Common myeloid progenitor, CD34-positive (primary cell): ENCODE results near the gene PGPEP1.
"Not testable (repeated sequence)": the region's sequence is repeated elsewhere in the genome, so short reads cannot be mapped to it uniquely, and the experiment has no call there.

ENCODE experiments used
- CTCF ChIA-PET: fragments of 350-600 bp; sonication (Branson Sonifier 250); formaldehyde crosslinking; loops from one replicate; lab custom pipeline; 2021; ENCODE audit warnings: antibody characterized with exemption; lab: Charles Lee
- POLR2A ChIA-PET: fragments of 350-600 bp; sonication (Branson Sonifier 250); formaldehyde crosslinking; loops from one replicate; lab custom pipeline; 2021; ENCODE audit warnings: antibody characterized with exemption; lab: Charles Lee
- DNase-seq, 3 donors: peaks; one replicate each; pipeline versions ENCODE4 v3.0.0 to v3.0.0-alpha.2; 2013
- H3K27ac ChIP-seq, 2 experiments: 1 replicate in 1 of 2; 2 replicates in 1 of 2; pipeline ENCODE4 v1.7.0; 2013; ENCODE audit warnings: inconsistent platforms in 2 of 2, low read length in 2 of 2, mild to moderate bottlenecking in 2 of 2, low read depth in 1 of 2, moderate library complexity in 1 of 2; ENCODE audit not compliant: severe bottlenecking in 2 of 2, insufficient read depth in 1 of 2, poor library complexity in 1 of 2
- H3K27me3 ChIP-seq, 5 experiments: replicated peaks in 2 of 5; 1 replicate in 3 of 5; 2 replicates in 2 of 5; pipeline versions ENCODE4 v1.6.1 to v1.7.0; 2013; ENCODE audit warnings: low read length in 4 of 5, mild to moderate bottlenecking in 2 of 5, moderate library complexity in 2 of 5, inconsistent platforms in 1 of 5; ENCODE audit not compliant: insufficient read depth in 5 of 5, control insufficient read depth in 4 of 5
- H3K36me3 ChIP-seq, 4 experiments: 1 replicate in 2 of 4; 2 replicates in 2 of 4; pipeline versions ENCODE4 v1.6.1 to v1.7.0; 2013; ENCODE audit warnings: low read length in 3 of 4, control low read depth in 1 of 4, mild to moderate bottlenecking in 1 of 4; ENCODE audit not compliant: control insufficient read depth in 4 of 4, insufficient read depth in 4 of 4
- H3K4me1 ChIP-seq, 4 experiments: 1 replicate in 3 of 4; 2 replicates in 1 of 4; pipeline versions ENCODE4 v1.6.1 to v1.7.1; 2013; ENCODE audit warnings: low read length in 3 of 4, mild to moderate bottlenecking in 3 of 4, control low read depth in 1 of 4, inconsistent platforms in 1 of 4, moderate library complexity in 1 of 4; ENCODE audit not compliant: control insufficient read depth in 4 of 4, insufficient read depth in 4 of 4; ENCODE audit errors: control extremely low read depth in 1 of 4
- H3K4me3 ChIP-seq, 7 experiments: 1 replicate in 4 of 7; 2 replicates in 3 of 7; pipeline versions ENCODE4 v1.5.1 to v1.7.0; 2013; ENCODE audit warnings: mild to moderate bottlenecking in 7 of 7, low read length in 6 of 7, moderate library complexity in 6 of 7, inconsistent platforms in 2 of 7, low read depth in 2 of 7, control low read depth in 1 of 7; ENCODE audit not compliant: insufficient read depth in 4 of 7, control insufficient read depth in 1 of 7; ENCODE audit errors: extremely low read depth in 1 of 7
- H3K9me3 ChIP-seq, 5 experiments: 1 replicate in 4 of 5; 2 replicates in 1 of 5; pipeline versions ENCODE4 v1.6.1 to v1.7.1; 2013; ENCODE audit warnings: low read length in 4 of 5, mild to moderate bottlenecking in 2 of 5, inconsistent platforms in 1 of 5, low read depth in 1 of 5, moderate library complexity in 1 of 5; ENCODE audit not compliant: control insufficient read depth in 4 of 5, insufficient read depth in 2 of 5; ENCODE audit errors: control extremely low read depth in 1 of 5
- WGBS: methylation state at CpG from one replicate; pipeline ENCODE4 v1.1.5; 2013; ENCODE audit not compliant: insufficient coverage; 5-methylcytosine and 5-hydroxymethylcytosine counted together

Gene PGPEP1

DNA sequence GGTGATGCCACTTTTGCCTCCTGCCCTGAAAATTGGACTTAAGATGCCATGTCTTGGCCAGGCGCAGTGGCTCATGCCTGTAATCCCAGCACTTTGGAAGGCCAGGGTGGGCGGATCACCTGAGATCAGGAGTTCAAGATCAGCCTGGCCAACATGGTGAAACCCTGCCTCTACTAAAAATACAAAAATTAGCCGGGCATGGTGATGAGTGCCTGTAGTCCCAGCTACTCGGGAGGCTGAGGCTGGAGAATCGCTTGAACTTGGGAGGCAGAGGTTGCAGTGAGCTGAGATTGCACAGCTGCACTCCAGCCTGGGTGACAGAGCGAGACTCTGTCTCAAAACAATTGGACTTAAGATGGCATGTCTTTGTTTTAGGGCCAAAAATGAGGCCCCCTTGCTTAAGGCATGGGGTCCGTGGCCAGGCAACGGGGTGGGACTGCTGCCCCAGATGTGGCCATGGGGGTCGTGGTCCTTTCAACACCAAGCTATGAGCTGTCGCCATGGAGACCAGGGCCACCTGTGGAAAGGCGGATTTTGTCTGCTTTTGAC lies 24.0 kb downstream of the PGPEP1 start:
- CTCF ChIA-PET, result interaction anchor here (0.7 to 2.5 kb wide), 5 partner anchors 15 to 79 kb away, joined by 3 to 16 read pairs (median 3); partner anchors contain the start of gene GDF15
- peak overlapping the region in 1 of 2 experiments; percentile 73 for H3K27ac ChIP-seq

DNA sequence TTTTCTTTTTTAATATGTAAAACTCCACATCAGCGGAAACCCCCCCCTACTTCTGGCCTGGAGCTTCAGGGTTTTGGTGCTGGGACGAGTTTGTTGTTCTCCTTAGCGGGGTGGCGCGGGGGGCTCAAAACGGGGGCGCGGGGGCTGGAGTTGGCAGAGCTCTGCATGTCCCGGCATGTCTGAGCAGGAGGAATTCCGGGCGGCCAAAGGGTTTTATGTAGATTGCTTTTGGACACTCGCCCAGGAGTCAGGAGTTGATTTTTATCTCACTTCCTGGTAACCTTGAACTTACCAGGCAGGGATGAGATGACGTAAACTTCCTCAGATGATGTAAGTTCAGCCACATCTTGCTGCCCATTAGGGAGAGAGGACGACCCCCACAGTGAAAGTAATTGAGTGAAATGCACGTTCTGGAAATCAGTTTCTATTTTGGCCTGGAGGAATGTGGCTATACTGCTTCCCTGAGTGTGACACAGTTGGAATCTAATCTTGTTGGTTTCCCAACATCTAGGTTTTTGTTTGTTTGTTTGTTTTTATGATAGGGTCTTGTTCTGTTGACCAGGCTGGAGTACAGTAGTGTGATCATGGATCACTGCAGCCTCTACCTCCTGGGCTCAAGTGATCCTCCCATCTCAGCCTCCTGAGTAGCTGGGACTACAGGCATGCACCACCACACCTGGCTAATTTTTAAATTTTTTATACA lies 24.6 kb downstream of the PGPEP1 start:
- Histone ChIP-seq H3K4me3 (peak overlapping the region in 2 of 7 experiments; percentile 20 to 25), H3K4me1 (peaks cover 5 to 29% (median 21%) of the 10 kb centered on the region in 4 experiments), H3K36me3 (peaks cover 9 to 50% (median 27%) of the 10 kb centered on the region in 4 experiments), H3K9me3 (no peaks in the 10 kb centered on the region), H3K27ac (peak overlapping the region in 1 of 2 experiments; percentile 73), H3K27me3 (no peaks in the 10 kb centered on the region)
- DNase-seq, result peak; percentile 82 to 87 (median 85)
- POLR2A ChIA-PET, result interaction anchor here (0.8 kb wide), 1 partner anchor 9 kb away, joined by 3 read pairs; no protein-coding TSS in a partner anchor
- under 1% methylated on average over 14 of the region's 15 CpGs for whole genome bisulfite sequencing
- CTCF ChIA-PET, result interaction anchor here (0.6 to 2.5 kb wide), 10 partner anchors 9 to 78 kb away, joined by 3 to 16 read pairs (median 3); partner anchors contain the start of gene GDF15

More for the DNA sequence above, 24.0 kb downstream of the PGPEP1 start:
- Histone ChIP-seq H3K4me1 (peaks cover 5 to 29% (median 21%) of the 10 kb centered on the region in 4 experiments), H3K36me3 (peaks cover 9 to 50% (median 30%) of the 10 kb centered on the region in 4 experiments), H3K4me3 (peak overlapping the region in 2 of 7 experiments; percentile 16 to 20)
- H3K9me3 ChIP-seq, DNase-seq, H3K27me3 ChIP-seq, POLR2A ChIA-PET: not testable (repeated sequence)
- 66% methylated on average over 8 of the region's 11 CpGs for WGBS

DNA sequence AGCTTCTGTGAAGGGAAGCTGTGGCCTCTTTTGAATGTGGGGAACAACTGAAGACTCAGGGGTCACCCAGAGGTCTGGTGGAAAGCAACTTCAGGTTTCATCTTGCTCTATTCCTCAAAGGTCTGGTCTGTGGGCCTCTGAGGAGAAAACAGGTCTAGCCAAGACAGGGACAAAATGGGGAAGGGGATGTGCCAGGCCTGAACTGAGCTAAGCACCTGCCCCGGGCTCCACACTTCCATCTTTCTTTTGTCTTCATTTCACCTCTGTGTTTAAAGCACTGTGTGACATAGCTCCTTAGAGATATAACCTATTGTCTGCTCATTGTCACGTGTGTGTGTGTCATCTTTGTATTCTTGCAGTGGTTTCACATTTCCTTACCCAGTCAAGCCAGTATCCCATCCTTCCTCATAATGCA lies 25.6 kb downstream of the PGPEP1 start:
- Histone ChIP-seq H3K27ac (no peak overlapping the region), H3K27me3 (no peaks in the 10 kb centered on the region), H3K36me3 (peaks cover 7 to 42% (median 23%) of the 10 kb centered on the region in 4 experiments), H3K4me1 (peaks cover 5 to 29% (median 21%) of the 10 kb centered on the region in 4 experiments), H3K4me3 (no peak overlapping the region), H3K9me3 (no peaks in the 10 kb centered on the region)
- DNase-seq, result no peak
- ChIA-PET CTCF (interaction anchor here (0.7 to 2.3 kb wide), 6 partner anchors 9 to 44 kb away, joined by 3 to 16 read pairs (median 4); no protein-coding TSS in a partner anchor), POLR2A (interaction anchor here (0.5 to 0.8 kb wide), 2 partner anchors 8 to 9 kb away, joined by 3 to 4 read pairs; no protein-coding TSS in a partner anchor)
- 100% methylated on average over 2 of the region's 2 CpGs for WGBS

DNA sequence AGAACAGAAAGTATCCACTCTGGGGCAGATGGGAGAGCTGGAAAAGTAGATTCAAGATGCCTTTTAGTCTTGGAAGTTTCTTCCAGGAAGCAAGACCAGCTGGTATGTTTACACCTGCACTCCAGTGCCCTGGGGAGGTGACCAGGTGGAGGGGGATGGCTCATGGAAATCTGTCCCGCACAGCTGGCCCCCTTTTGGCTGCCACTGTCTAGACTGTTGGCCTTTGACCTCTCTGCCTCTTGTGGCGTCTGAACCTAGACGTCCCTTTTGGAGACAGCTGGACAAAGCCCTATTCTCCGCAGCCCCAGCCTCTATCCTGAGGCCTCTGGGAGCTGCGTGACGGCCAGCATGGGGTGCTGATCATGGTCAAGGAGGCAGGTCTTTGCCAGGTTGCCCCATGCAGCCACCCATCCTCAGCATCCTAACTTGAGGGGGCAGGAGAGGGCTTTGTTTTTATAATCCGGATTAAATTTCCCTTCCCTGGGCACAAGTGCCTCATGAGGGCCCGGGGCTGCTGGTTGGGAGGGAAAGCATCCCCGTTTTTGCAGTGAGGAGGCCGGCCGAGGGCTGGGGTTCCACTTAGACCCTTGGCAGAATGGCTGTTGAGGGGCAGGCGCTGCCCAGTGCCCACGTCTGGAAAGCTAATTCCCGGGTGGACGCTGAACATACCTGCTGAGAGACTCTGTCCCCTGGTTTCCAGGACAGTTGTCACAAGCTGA lies 28.3 kb downstream of the PGPEP1 start:
- CTCF ChIA-PET, result interaction anchor here (0.7 to 1.6 kb wide), 8 partner anchors 19 to 147 kb away, joined by 3 to 4 read pairs (median 4); partner anchors contain the start of gene LRRC25
- DNase-seq, result no peak
- WGBS, result 94% methylated on average over 7 of the region's 15 CpGs

DNA sequence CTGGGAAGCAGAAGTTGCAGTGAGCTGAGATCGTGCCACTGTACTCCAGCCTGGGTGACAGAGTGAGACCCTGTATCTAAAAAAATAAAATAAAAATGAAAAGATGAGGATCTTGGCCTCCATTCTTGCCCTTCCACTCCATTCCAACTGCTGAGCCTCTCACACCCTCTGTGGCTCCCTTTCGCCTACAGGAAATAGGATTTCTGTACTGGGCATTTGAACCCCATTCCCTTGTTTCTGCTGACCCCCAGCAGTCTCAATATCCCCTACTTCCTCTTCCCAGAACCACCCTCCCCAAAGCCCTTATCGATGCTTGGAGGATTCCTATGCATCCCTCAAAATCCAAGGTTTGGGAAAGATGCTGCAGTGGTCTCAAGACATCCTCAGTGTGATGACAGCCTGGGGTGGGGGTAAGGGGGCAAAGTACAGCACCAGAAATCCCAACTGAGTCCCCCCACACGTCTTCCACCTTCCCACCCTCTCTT lies 33.1 kb downstream of the PGPEP1 start:
- ChIA-PET POLR2A (no interaction called here), CTCF (interaction anchor here (0.8 to 0.9 kb wide), 2 partner anchors 37 to 38 kb away, joined by 3 read pairs; no protein-coding TSS in a partner anchor)
- H3K9me3 ChIP-seq, result no peaks in the 10 kb centered on the region
- peak overlapping the region; percentile 61 to 90 for H3K27ac ChIP-seq
- WGBS, result 80% methylated on average over 1 of the region's 4 CpGs
- H3K4me1 ChIP-seq, result peaks cover 4 to 45% (median 30%) of the 10 kb centered on the region in 4 experiments
- peaks cover 0 to 10% (median 3%) of the 10 kb centered on the region in 4 experiments for H3K36me3 ChIP-seq
- DNase-seq, result no peak
- H3K27me3 ChIP-seq, result no peaks in the 10 kb centered on the region
- H3K4me3 ChIP-seq, result peak overlapping the region in 2 of 7 experiments; percentile 44 to 57

More for the DNA sequence above, 28.3 kb downstream of the PGPEP1 start:
- Histone ChIP-seq H3K4me1 (peaks cover 5 to 38% (median 33%) of the 10 kb centered on the region in 4 experiments), H3K36me3 (peaks cover 4 to 25% (median 10%) of the 10 kb centered on the region in 4 experiments), H3K27me3 (no peaks in the 10 kb centered on the region), H3K27ac (no peak overlapping the region), H3K9me3 (no peaks in the 10 kb centered on the region), H3K4me3 (no peak overlapping the region)
- POLR2A ChIA-PET, result interaction anchor here (1.2 kb wide), 1 partner anchor 49 kb away, joined by 3 read pairs; no protein-coding TSS in a partner anchor

DNA sequence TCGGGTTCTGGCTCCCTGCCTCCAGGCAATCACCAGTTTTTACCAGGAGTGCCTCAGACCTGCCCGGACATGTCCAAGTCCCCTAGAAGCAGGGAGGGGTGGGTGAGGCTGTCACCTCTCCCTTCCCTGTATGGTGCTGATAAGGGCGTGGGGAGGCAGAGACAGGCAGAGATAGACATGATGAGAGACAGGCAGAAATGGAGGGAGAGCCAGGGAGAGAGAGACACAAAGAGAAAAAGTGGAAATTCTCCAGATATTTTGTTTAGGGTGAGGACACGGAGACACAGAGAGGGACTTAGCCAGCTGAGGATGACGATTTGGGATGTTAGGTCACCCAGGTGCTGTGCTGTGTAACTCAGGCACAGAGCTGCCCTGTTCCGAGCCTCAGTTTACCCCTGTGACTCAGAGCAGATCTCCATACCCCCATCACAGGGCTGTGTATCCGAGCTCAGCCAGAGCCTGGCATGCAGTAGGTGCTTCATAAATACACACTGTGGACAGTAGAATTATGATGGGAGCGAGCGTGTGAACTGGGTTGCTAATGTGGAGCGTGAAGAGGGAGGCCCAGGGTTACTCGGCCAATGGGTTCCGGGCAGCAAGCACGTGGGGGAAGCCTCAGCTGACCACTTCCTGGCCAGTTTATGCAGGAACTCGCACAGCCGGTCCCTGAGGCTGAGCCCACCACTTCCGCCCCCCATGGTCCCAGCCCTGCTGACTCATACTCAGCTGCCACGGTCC lies 33.7 kb downstream of the PGPEP1 start:
- CTCF ChIA-PET, result interaction anchor here (0.7 to 1.2 kb wide), 5 partner anchors 9 to 36 kb away, joined by 3 to 4 read pairs (median 3); no protein-coding TSS in a partner anchor
- peak; percentile 80 to 97 (median 95) for DNase-seq
- POLR2A ChIA-PET, result interaction anchor here (0.6 to 0.9 kb wide), 3 partner anchors 8 to 43 kb away, joined by 3 to 6 read pairs (median 3); no protein-coding TSS in a partner anchor
- peaks cover 4 to 45% (median 30%) of the 10 kb centered on the region in 4 experiments for H3K4me1 ChIP-seq
- H3K9me3 ChIP-seq, result no peaks in the 10 kb centered on the region
- 5% methylated on average over 10 of the region's 17 CpGs for WGBS
- H3K36me3 ChIP-seq, result peaks cover 0 to 7% (median 3%) of the 10 kb centered on the region in 4 experiments
- peak overlapping the region; percentile 61 to 90 for H3K27ac ChIP-seq
- peak overlapping the region in 6 of 7 experiments; percentile 5 to 57 (median 38) for H3K4me3 ChIP-seq
- no peaks in the 10 kb centered on the region for H3K27me3 ChIP-seq
